GM19238 (cell line): Measurements from ENCODE around the gene XNDC1N.
"Not testable (repeated sequence)": the region's sequence is repeated elsewhere in the genome, so short reads cannot be mapped to it uniquely, and the experiment has no call there.

Experiments
- DNase-seq: peaks from one replicate; pipeline ENCODE4 v3.0.0; 2011; ENCODE audit warnings: low spot score; ENCODE audit not compliant: insufficient read length

The XNDC1N gene

GRCh38 chr11:71933141-71933933, 4.9 kb upstream of the XNDC1N start:
- DNase-seq, result no peak

GRCh38 chr11:71931245-71931602, 2.8 kb upstream of the XNDC1N start:
- no peak for DNase-seq

GRCh38 chr11:71930556-71931244, 2.3 kb upstream of the XNDC1N start:
- no peak for DNase-seq

GRCh38 chr11:71929491-71929890, 1.1 kb upstream of the XNDC1N start:
- DNase-seq, result no peak

- DNase-seq, result peak; percentile 86
Observed at GRCh38 chr11:71928737-71929443, 496 bp upstream of the XNDC1N start, which contains the start of gene RNF121. Gene RNF121, plus strand, starts transcription at chr11:71929046. Its CDS starts 16 bp downstream, at chr11:71929062.

GRCh38 chr11:71917646-71918140, 10.7 kb downstream of the XNDC1N start:
- no peak for DNase-seq

- DNase-seq, result no peak
Observed at GRCh38 chr11:71914617-71915189, 13.7 kb downstream of the XNDC1N start.

- no peak for DNase-seq
Observed at GRCh38 chr11:71913756-71914526, 14.5 kb downstream of the XNDC1N start.

- DNase-seq, result not testable (repeated sequence)
Observed at GRCh38 chr11:71911986-71912340, 16.4 kb downstream of the XNDC1N start.

- not testable (repeated sequence) for DNase-seq
Observed at GRCh38 chr11:71911321-71911985, 16.9 kb downstream of the XNDC1N start.

GRCh38 chr11:71910775-71911174, 17.6 kb downstream of the XNDC1N start:
- DNase-seq, result not testable (repeated sequence)

GRCh38 chr11:71908218-71908617, 20.2 kb downstream of the XNDC1N start:
- DNase-seq, result no peak

GRCh38 chr11:71901137-71901536, 27.3 kb downstream of the XNDC1N start:
- DNase-seq, result not testable (repeated sequence)

GRCh38 chr11:71895961-71896360, 32.4 kb downstream of the XNDC1N start:
- DNase-seq, result no peak

- not testable (repeated sequence) for DNase-seq
Observed at GRCh38 chr11:71889181-71889872, 39.1 kb downstream of the XNDC1N start.

GRCh38 chr11:71888335-71889010, 39.9 kb downstream of the XNDC1N start:
- not testable (repeated sequence) for DNase-seq

- DNase-seq, result not testable (repeated sequence)
Observed at GRCh38 chr11:71885806-71886205, 42.6 kb downstream of the XNDC1N start.
